ENCODE results near the gene POLD2.

POLD2 gene

DNA sequence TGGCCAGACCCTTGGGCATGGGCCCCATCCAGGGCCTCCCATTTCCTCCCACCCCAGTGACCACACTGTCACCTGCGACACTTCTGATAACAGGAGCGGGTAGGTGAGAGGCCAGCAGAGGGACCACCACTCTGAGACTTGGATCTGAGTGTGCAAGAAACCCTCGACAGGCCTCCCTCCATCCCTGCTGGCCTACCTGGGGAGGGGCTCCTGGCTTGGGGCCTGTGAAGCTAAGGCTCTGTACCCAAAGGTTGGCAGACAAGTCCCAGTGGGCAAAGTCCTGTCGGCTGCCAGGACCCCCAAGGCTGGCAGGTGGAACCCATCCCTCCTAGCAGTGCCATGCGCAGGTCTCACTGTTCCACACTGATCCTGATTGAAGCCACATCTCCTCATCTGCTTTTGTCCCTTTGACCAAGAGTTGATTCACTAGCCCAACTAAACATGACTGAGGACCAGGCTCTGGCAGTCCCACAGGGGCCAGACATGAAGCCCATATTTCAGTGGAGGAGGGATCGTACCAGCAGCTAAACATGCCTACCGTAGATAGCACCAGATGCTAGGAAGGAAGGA, 56.8 kb downstream of the POLD2 start:
- DNase-seq (ENCODE audit: extremely low read depth, low read depth): no peak
- H3K4me3 ChIP-seq (replicated peaks; ENCODE audit: low read depth, low read length): no peak overlapping the region
- TF ChIP-seq, protein P1, sequence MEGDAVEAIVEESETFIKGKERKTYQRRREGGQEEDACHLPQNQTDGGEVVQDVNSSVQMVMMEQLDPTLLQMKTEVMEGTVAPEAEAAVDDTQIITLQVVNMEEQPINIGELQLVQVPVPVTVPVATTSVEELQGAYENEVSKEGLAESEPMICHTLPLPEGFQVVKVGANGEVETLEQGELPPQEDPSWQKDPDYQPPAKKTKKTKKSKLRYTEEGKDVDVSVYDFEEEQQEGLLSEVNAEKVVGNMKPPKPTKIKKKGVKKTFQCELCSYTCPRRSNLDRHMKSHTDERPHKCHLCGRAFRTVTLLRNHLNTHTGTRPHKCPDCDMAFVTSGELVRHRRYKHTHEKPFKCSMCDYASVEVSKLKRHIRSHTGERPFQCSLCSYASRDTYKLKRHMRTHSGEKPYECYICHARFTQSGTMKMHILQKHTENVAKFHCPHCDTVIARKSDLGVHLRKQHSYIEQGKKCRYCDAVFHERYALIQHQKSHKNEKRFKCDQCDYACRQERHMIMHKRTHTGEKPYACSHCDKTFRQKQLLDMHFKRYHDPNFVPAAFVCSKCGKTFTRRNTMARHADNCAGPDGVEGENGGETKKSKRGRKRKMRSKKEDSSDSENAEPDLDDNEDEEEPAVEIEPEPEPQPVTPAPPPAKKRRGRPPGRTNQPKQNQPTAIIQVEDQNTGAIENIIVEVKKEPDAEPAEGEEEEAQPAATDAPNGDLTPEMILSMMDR (IDR thresholded peaks at IDR 0.05; ENCODE audit: low read depth, low read length, missing control alignments): no peak

DNA sequence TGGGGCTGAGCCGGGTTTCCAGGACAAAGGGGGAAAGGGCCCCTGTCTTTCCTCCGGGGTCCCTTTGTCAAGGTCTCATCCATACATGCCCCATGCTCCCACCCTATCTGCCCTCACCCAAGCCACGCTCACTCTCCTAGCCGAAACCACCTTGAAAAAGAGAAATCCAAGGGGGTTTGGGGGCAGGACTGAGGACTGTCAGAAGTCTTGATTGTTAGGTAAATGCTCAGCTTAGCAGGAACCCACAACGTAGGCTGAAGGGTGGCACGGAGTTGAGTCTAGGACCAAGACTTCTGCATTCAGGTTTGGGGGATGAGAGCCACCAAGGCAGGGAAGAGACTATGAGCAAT, 57.3 kb downstream of the POLD2 start:
- H3K4me3 ChIP-seq (replicated peaks; ENCODE audit: low read depth, low read length): no peak overlapping the region
- no peak for DNase-seq (ENCODE audit: extremely low read depth, low read depth)
- TF ChIP-seq, protein P1 (IDR thresholded peaks at IDR 0.05; ENCODE audit: low read depth, low read length, missing control alignments): no peak

DNA sequence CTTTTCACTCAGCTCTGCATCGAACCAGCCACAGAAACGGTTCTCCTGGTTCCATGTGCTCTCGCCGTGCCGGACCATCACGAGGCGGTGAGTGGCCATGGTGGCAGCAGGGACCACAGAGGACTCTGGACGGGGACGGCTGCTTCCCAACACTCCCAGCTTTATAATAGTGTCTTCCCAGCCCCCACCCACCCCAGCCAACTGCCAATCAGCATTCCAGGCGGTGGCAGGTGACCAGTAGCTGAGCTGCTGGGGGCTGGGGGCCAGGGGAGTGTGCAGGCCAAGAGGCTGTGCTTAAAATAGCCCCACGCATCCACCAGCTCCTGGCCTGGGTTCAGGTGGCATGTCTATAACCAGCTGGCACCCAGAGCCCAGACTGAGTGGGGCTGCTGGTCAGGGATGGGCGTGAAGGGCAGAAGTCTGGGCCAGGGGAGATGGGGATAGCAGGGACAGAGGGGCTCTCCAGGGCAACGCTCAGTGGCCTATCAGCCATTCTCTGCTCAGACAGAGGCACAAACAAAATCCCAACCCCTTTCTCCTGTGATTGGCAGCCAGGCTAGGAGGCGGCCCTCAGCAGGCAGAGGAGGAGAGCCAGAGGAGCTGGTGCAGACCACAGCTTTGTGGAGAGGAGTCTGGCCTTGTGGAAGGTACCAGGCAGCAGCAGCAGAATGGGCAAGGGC, 57.8 kb downstream of the POLD2 start, which contains the start of gene PGAM2:
PGAM2 (minus strand) TSS at position 137 of the 680 bp plus-strand sequence; CDS start at position 99, 38 bp downstream.
- no peak for DNase-seq (ENCODE audit: extremely low read depth, low read depth)
- H3K4me3 ChIP-seq (replicated peaks; ENCODE audit: low read depth, low read length): no peak within 1 kb of the TSS
- TF ChIP-seq, protein P1 (IDR thresholded peaks at IDR 0.05; ENCODE audit: low read depth, low read length, missing control alignments): no peak

DNA sequence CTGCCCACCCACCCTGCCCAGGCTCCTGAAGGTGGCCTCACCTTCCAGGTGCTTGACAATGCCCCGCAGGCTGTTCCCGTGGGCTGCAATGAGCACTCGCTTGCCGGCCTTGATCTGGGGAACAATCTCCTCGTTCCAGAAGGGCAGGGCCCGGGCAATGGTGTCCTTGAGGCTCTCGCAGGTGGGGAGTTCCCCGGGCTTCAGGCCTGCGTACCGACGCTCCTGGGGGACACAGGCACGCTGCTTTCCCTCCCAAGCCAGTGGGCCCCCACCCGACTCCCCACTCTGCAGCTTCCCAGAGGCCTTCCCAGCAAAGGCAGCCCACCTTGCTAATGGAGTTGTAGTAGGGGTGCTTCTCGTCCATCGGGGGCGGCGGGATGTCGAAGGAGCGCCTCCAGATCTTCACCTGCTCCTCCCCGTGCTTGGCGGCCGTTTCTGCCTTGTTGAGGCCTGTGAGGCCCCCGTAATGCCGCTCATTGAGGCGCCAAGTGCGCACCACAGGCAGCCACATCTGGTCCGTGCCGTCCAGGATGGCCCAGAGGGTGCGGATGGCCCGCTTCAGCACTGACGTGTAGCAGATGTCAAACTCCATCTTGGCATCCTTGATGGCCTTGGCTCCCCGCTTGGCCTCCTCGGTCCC, 58.4 kb downstream of the POLD2 start:
- TF ChIP-seq, protein P1 (IDR thresholded peaks at IDR 0.05; ENCODE audit: low read depth, low read length, missing control alignments): no peak
- H3K4me3 ChIP-seq (replicated peaks; ENCODE audit: low read depth, low read length): no peak overlapping the region
- DNase-seq (ENCODE audit: extremely low read depth, low read depth): no peak
